SU-DHL-6 (cell line): Measurements from ENCODE around the gene HOXA9.

Source experiments
- H2AFZ ChIP-seq: fragments of 200-600 bp; sonication (generic); 2 replicates; pipeline ENCODE4 v1.6.1; 2014; ENCODE audit warnings: low read depth, mild to moderate bottlenecking, moderate library complexity, mixed read lengths, antibody characterized with exemption, low read length; ENCODE audit not compliant: severe bottlenecking
- H3F3A ChIP-seq: fragments of 200-600 bp; shearing (Covaris generic); 2 replicates; pipeline ENCODE4 v1.6.0; 2016; ENCODE audit warnings: antibody characterized with exemption, mild to moderate bottlenecking; ENCODE audit not compliant: insufficient read depth
- H3K27ac ChIP-seq: fragments of 200-600 bp; sonication (generic); 2 replicates; pipeline ENCODE4 v1.5.1; 2016; ENCODE audit warnings: low read depth, mild to moderate bottlenecking, low read length, moderate library complexity, mixed read lengths
- H3K27me3 ChIP-seq: fragments of 200-600 bp; sonication (generic), shearing (Covaris generic); 2 replicates; pipeline ENCODE4 v1.6.0; 2014; ENCODE audit warnings: mild to moderate bottlenecking, low read length
- H3K36me3 ChIP-seq: fragments of 200-600 bp; sonication (generic); 2 replicates; pipeline ENCODE4 v1.6.1; 2014; ENCODE audit warnings: mild to moderate bottlenecking, low read length, mixed read lengths
- H3K4me2 ChIP-seq: fragments of 300-600, 200-600 bp; shearing (Covaris generic), sonication (generic); 2 replicates; pipeline ENCODE4 v1.6.0; 2014; ENCODE audit warnings: low read length, low read depth, mild to moderate bottlenecking; ENCODE audit not compliant: poor library complexity, severe bottlenecking
- H3K4me3 ChIP-seq: fragments of 200-600 bp; sonication (generic); 2 replicates; pipeline ENCODE4 v1.5.1; 2014; ENCODE audit warnings: antibody characterized with exemption, low read length, mild to moderate bottlenecking, mixed read lengths; ENCODE audit not compliant: insufficient read depth, poor library complexity, severe bottlenecking
- H3K79me2 ChIP-seq: fragments of 200-600 bp; sonication (generic); 2 replicates; pipeline ENCODE4 v1.6.1; 2014; ENCODE audit warnings: mild to moderate bottlenecking, low read length, moderate library complexity; ENCODE audit not compliant: insufficient read depth
- H3K9ac ChIP-seq: fragments of 200-600 bp; sonication (generic); 2 replicates; pipeline ENCODE4 v1.7.0; 2014; ENCODE audit warnings: mild to moderate bottlenecking, low read length
- H3K9me2 ChIP-seq: fragments of 200-600 bp; sonication (generic); replicated peaks from 2 replicates; pipeline ENCODE4 v1.6.1; 2014; ENCODE audit warnings: low read length; ENCODE audit not compliant: insufficient read depth
- H3K9me3 ChIP-seq: fragments of 200-600 bp; sonication (generic); 2 replicates; pipeline ENCODE4 v1.6.1; 2014; ENCODE audit warnings: low read length, mixed read lengths; ENCODE audit not compliant: insufficient read depth
- H4K20me1 ChIP-seq: fragments of 200-600 bp; sonication (generic); 2 replicates; pipeline ENCODE4 v1.6.1; 2014; ENCODE audit warnings: low read depth, mild to moderate bottlenecking, antibody characterized with exemption, low read length, moderate library complexity, mixed read lengths
- EZH2phosphoT487 ChIP-seq: fragments of 200-600 bp; sonication (generic), shearing (Covaris generic); conservative IDR thresholded peaks from 2 replicates; pipeline ENCODE4 v1.6.1; 2018; ENCODE audit warnings: mild to moderate bottlenecking, antibody characterized with exemption, low read length, moderate library complexity, mixed read lengths
- TF ChIP-seq, protein P1 (sequence below): fragments of 200-600 bp; sonication (generic); IDR thresholded peaks from one replicate; pipeline ENCODE4 v1.5.1; 2017; ENCODE audit warnings: antibody characterized with exemption, mild to moderate bottlenecking, low read length, moderate library complexity; ENCODE audit not compliant: insufficient read depth, poor library complexity, severe bottlenecking

The HOXA9 gene

DNA sequence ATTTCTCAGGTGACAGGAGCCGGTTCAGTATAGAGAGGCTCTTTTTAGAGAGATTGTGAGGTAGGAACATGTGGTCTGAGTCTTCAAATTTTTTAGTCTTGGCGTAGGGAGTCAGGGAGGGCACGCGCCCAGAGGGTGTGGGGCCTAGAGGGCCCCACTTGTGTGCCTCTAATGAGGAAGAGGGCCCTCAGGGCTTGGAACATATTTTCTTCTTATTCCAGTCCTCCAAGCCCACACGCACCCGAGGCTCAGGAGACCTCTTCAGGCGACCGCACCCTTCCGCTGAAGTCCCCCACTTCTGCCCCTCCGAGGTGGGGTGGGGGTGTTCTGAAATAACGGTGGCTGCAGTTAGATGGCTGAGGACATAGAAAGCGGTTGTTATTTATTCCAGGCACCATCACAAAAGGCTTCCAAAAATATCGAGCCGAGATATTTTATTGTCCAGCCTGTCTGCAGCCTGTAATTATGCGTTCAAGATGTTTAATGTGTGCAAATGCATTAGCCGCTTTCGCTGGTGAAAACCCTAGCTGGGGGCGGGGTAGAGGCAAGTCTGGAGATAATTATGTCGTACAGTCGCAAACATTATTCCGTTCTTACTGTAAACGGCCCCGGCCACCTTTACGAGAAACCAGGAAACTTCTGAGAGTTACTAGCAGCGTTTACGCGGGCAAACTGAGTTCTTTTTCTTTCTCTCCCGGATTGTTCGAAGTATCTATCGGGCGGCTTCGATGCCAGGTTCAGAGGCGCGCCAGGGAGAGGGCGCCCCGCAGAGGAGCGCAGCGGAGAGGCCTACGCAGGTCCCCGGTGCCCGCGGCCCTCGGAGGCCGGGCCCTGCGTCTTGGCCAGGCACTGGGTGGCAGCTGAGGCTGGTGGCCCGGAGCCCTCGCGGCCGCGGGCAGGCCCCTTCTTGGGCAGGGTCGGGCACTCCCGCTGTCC lies 47.4 kb upstream of the HOXA9 start:
- no peak overlapping the region for H3K4me3 ChIP-seq
- H3K9me3 ChIP-seq, result no peaks in the 10 kb centered on the region
- no peak for TF ChIP-seq EZH2phosphoT487
- TF ChIP-seq, protein P1, sequence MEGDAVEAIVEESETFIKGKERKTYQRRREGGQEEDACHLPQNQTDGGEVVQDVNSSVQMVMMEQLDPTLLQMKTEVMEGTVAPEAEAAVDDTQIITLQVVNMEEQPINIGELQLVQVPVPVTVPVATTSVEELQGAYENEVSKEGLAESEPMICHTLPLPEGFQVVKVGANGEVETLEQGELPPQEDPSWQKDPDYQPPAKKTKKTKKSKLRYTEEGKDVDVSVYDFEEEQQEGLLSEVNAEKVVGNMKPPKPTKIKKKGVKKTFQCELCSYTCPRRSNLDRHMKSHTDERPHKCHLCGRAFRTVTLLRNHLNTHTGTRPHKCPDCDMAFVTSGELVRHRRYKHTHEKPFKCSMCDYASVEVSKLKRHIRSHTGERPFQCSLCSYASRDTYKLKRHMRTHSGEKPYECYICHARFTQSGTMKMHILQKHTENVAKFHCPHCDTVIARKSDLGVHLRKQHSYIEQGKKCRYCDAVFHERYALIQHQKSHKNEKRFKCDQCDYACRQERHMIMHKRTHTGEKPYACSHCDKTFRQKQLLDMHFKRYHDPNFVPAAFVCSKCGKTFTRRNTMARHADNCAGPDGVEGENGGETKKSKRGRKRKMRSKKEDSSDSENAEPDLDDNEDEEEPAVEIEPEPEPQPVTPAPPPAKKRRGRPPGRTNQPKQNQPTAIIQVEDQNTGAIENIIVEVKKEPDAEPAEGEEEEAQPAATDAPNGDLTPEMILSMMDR, result no peak
- no peaks in the 10 kb centered on the region for H3K27me3 ChIP-seq
- no peaks in the 10 kb centered on the region for H3F3A ChIP-seq
- H3K27ac ChIP-seq, result no peak overlapping the region
- H3K4me2 ChIP-seq, result no peak overlapping the region
- no peak overlapping the region for H3K9ac ChIP-seq
- H3K79me2 ChIP-seq, result no peaks in the 10 kb centered on the region
- H4K20me1 ChIP-seq, result no peaks in the 10 kb centered on the region
- H3K36me3 ChIP-seq, result no peaks in the 10 kb centered on the region
- no peaks in the 10 kb centered on the region for H3K9me2 ChIP-seq
- no peak overlapping the region for H2AFZ ChIP-seq

DNA sequence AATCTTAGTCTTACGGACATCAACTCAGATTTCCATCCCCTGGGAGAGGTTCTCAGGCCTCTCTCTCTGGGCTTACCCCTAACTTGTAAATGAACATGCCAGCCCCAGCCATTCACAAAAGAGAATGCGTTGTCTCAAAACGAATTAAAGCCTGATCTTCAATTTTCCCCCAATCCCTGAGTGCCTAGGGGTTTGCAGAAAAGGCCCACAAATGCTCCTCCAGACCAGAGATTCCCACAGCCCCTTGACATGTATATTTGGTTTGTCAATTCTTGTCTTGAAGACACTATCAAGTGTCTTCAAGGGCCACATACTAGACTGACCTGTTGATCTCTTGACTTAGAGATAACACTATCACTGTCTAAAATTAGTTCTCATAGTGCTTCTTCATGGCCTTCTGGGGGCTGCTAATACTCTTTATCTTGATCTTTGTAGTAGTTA lies 46.4 kb upstream of the HOXA9 start:
- no peaks in the 10 kb centered on the region for H3K36me3 ChIP-seq
- no peaks in the 10 kb centered on the region for H3K9me3 ChIP-seq
- no peak overlapping the region for H3K9ac ChIP-seq
- no peak for TF ChIP-seq EZH2phosphoT487
- TF ChIP-seq, protein P1, result no peak
- H3K4me2 ChIP-seq, result no peak overlapping the region
- H3K27ac ChIP-seq, result no peak overlapping the region
- H3K79me2 ChIP-seq, result no peaks in the 10 kb centered on the region
- H3K4me3 ChIP-seq, result no peak overlapping the region
- H3F3A ChIP-seq, result no peaks in the 10 kb centered on the region
- H3K27me3 ChIP-seq, result no peaks in the 10 kb centered on the region
- H4K20me1 ChIP-seq, result no peaks in the 10 kb centered on the region
- no peaks in the 10 kb centered on the region for H3K9me2 ChIP-seq
- H2AFZ ChIP-seq, result no peak overlapping the region

DNA sequence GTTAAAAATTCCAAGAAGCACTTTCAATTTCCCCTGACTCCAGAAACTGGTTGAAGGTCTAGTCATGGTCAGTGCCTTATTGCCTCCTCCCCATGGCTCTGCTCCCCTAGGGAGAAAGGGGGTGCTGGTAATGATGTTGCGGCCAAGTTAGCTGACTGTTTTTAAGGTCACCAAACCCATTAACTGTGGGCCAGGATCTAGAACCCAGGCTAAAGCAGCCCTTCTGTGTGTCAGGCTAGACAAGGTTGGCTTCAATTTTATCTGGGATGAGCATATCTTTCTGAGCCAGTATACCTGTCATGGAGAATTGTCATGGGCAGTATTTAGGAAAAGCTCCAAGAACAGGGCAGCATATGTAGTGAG lies 45.7 kb upstream of the HOXA9 start:
- Histone ChIP-seq H3K9me2 (no peaks in the 10 kb centered on the region), H3K27me3 (no peaks in the 10 kb centered on the region), H3F3A (no peaks in the 10 kb centered on the region), H3K27ac (no peak overlapping the region), H4K20me1 (no peaks in the 10 kb centered on the region), H3K36me3 (no peaks in the 10 kb centered on the region), H3K79me2 (no peaks in the 10 kb centered on the region), H3K4me2 (no peak overlapping the region), H3K9ac (no peak overlapping the region), H3K9me3 (no peaks in the 10 kb centered on the region), H2AFZ (no peak overlapping the region), H3K4me3 (no peak overlapping the region)
- TF ChIP-seq EZH2phosphoT487, result no peak
- TF ChIP-seq, protein P1, result no peak
